ENCODE data around the gene SVEP1.

Gene SVEP1

DNA sequence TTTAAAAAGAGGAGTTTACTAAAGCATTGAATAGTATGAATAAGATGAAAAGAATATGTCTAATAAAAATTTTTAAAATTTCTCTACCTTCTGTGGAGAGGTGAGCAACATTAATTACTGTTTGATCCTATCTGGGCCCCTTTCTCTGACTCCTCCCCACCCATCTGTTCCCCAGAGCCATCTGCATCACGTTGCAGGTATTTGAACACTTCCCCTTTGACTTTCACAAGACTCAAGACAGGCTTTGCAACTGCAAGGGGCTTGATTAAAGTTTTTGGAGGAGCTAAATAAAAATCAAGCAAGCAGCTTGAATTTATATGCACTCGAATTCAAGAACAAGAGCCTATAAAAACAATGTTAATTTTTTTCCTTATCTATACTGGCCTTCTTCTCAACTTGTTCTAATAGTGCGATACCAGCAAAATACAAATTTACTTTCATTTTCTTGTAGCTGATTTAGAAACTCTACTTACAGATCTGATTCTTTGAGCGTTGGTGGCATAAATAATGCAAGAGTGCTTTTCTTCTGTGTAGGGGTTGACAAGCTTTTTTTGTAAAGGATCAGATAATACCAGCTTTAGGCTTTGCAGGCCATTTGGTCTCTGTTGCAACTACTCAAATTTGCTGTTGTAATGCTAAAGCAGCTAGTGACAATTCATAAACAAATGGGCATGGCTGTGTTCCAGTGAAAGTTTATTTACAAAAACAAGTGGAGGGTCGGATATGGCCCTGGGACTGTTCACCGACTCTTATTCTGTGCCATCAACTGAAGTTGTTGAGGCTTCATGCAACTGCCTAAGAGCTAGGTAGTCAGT lies 263.1 kb downstream of the SVEP1 start:
- DNase-seq: no peak
